GM23338 (cell line): ENCODE results near the gene SLC66A1. TPM values are rescaled to one million over a fixed set of nuclear protein-coding genes. Genes with fewer than 3 reads are reported as not detected.

Source experiments
- ATAC-seq: fragments of 200-7000 bp; cut with Tn5 transposase; 3 replicates; pipeline ENCODE4 v1.9.1; 2020
- DNase-seq: peaks from one replicate; pipeline ENCODE4 v3.0.0-alpha.2; 2015; ENCODE audit warnings: low spot score
- H2AFZ ChIP-seq: fragments of 200-600 bp; sonication (generic); 2 replicates; pipeline ENCODE4 v1.8.0; 2016; ENCODE audit warnings: antibody characterized with exemption, mild to moderate bottlenecking, moderate library complexity
- H3F3A ChIP-seq: fragments of 200-600 bp; sonication (generic); replicated peaks from 2 replicates; pipeline ENCODE4 v1.8.0; 2017; ENCODE audit warnings: antibody characterized with exemption, mixed run types, low read depth
- H3K27ac ChIP-seq: fragments of 200-600 bp; sonication (generic); 2 replicates; pipeline ENCODE4 v1.6.1; 2016; ENCODE audit warnings: low read depth
- H3K27me3 ChIP-seq: fragments of 200-600 bp; sonication (generic); 2 replicates; pipeline ENCODE4 v1.8.0; 2016; ENCODE audit warnings: mild to moderate bottlenecking, mixed run types, moderate library complexity; ENCODE audit not compliant: insufficient read depth
- H3K36me3 ChIP-seq: fragments of 200-600 bp; sonication (generic); 2 replicates; pipeline ENCODE4 v1.8.0; 2016; ENCODE audit warnings: mild to moderate bottlenecking; ENCODE audit not compliant: insufficient read depth
- H3K4me1 ChIP-seq: fragments of 200-600 bp; sonication (generic); 2 replicates; pipeline ENCODE4 v1.8.0; 2016; ENCODE audit warnings: mild to moderate bottlenecking, moderate library complexity; ENCODE audit not compliant: insufficient read depth
- H3K4me2 ChIP-seq: fragments of 200-600 bp; sonication (generic); 2 replicates; pipeline ENCODE4 v1.7.1; 2017; ENCODE audit warnings: mixed run types
- H3K4me3 ChIP-seq: fragments of 200-600 bp; sonication (generic); 2 replicates; pipeline ENCODE4 v1.6.1; 2016; ENCODE audit warnings: mixed run types
- H3K79me2 ChIP-seq: fragments of 200-600 bp; sonication (generic); replicated peaks from 2 replicates; pipeline ENCODE4 v1.8.0; 2017; ENCODE audit warnings: mild to moderate bottlenecking; ENCODE audit not compliant: insufficient read depth
- H3K9me2 ChIP-seq: fragments of 200-600 bp; sonication (generic); 2 replicates; pipeline ENCODE4 v1.8.0; 2017; ENCODE audit not compliant: insufficient read depth
- H4K20me1 ChIP-seq: fragments of 200-600 bp; sonication (generic); replicated peaks from 2 replicates; pipeline ENCODE4 v1.8.0; 2017; ENCODE audit warnings: mild to moderate bottlenecking; ENCODE audit not compliant: insufficient read depth
- H3K27ac Mint-ChIP-seq: 2 replicates; pipeline ENCODE4 v1.8.0; 2020; ENCODE audit warnings: inconsistent platforms, mild to moderate bottlenecking, moderate library complexity, mixed read lengths
- H3K27me3 Mint-ChIP-seq: 3 replicates; pipeline ENCODE4 v1.8.0; 2022; ENCODE audit warnings: low read depth, mild to moderate bottlenecking, moderate library complexity, mixed read lengths, inconsistent platforms; ENCODE audit not compliant: insufficient read depth, poor library complexity
- H3K36me3 Mint-ChIP-seq: 3 replicates; pipeline ENCODE4 v1.8.0; 2021; ENCODE audit warnings: low read depth, mild to moderate bottlenecking, inconsistent platforms, moderate library complexity, mixed read lengths
- H3K4me1 Mint-ChIP-seq: 3 replicates; pipeline ENCODE4 v1.8.0; 2020; ENCODE audit warnings: mild to moderate bottlenecking, inconsistent platforms, mixed read lengths
- H3K4me3 Mint-ChIP-seq: 3 replicates; pipeline ENCODE4 v1.8.0; 2021; ENCODE audit warnings: moderate library complexity, mild to moderate bottlenecking, inconsistent platforms, mixed read lengths
- H3K9me3 Mint-ChIP-seq: 3 replicates; pipeline ENCODE4 v1.8.0; 2020; ENCODE audit warnings: moderate library complexity, mild to moderate bottlenecking, inconsistent platforms, mixed read lengths
- ETS1 ChIP-seq: IDR thresholded peaks from 2 replicates; pipeline ENCODE4 v1.6.1; 2016; ENCODE audit warnings: antibody characterized with exemption
- JUNB ChIP-seq: IDR thresholded peaks from one replicate; pipeline ENCODE4 v1.6.1; 2016; ENCODE audit warnings: antibody characterized with exemption; ENCODE audit not compliant: unreplicated experiment
- NANOG ChIP-seq: IDR thresholded peaks from 2 replicates; pipeline ENCODE4 v1.6.1; 2016; ENCODE audit warnings: antibody characterized with exemption, borderline replicate concordance
- STAT1 ChIP-seq: IDR thresholded peaks from one replicate; pipeline ENCODE4 v1.6.1; 2016; ENCODE audit warnings: antibody characterized with exemption; ENCODE audit not compliant: unreplicated experiment
- ZNF114 ChIP-seq: fragments of 250-450 bp; sonication (Bioruptor Pico); IDR thresholded peaks from 2 replicates; pipeline ENCODE4 v1.5.0; 2020; ENCODE audit warnings: mild to moderate bottlenecking, moderate library complexity
- ZNF331 ChIP-seq: fragments of 250-450 bp; sonication (Bioruptor Pico); IDR thresholded peaks from 2 replicates; pipeline ENCODE4 v1.5.0; 2020; ENCODE audit warnings: low read depth, mild to moderate bottlenecking, moderate library complexity
- ZNF462 ChIP-seq: fragments of 250-450 bp; sonication (Bioruptor Pico); IDR thresholded peaks from 2 replicates; pipeline ENCODE4 v1.5.0; 2020; ENCODE audit warnings: mild to moderate bottlenecking, moderate library complexity
- polyA plus RNA-seq: library from polyadenylated mRNA; unstranded; fragments of >200 nt; fragmentation: Nextera tagmentation; extraction: Ambion mirVana; gene quantifications from 2 replicates; pipeline ENCODE4 v1.2.1, GENCODE V29; 2016
- total RNA-seq: library from RNA; depleted of rRNA; stranded (reverse); fragments of >200 nt; shearing (Covaris generic); gene quantifications from 2 replicates; pipeline ENCODE4 v1.2.3, GENCODE V29; 2014

SLC66A1 gene
- total and polyA plus RNA-seq, 2 experiments from 2014 or later = 6.9 to 19.7 TPM

- no peaks in the 10 kb centered on the region for H3K9me3 Mint-ChIP-seq
- H2AFZ ChIP-seq = no peak overlapping the region
- no peak overlapping the region for H3K4me3 Mint-ChIP-seq
- ATAC-seq (no peak), DNase-seq (no peak)
- H3K4me3 ChIP-seq = no peak overlapping the region
- H3K27ac Mint-ChIP-seq = peak overlapping the region; percentile 44; the same call in 1 of the 2 replicates
- H3K27me3 ChIP-seq = no peaks in the 10 kb centered on the region
- no peak for TF ChIP-seq STAT1
- no peak for TF ChIP-seq ZNF331
- no peak for TF ChIP-seq NANOG
- no peak for TF ChIP-seq ETS1
- TF ChIP-seq ZNF114 = no peak
- no peak for TF ChIP-seq JUNB
- peaks cover 41% of the 10 kb centered on the region for H4K20me1 ChIP-seq
- 0 out of 2 replicates have a peak, but pooled peaks cover 3% of the 10 kb centered on the region for H3F3A ChIP-seq
- H3K4me2 ChIP-seq = no peak overlapping the region
- 0 out of 2 replicates have a peak overlapping the region, but pooled peaks have one; percentile 45 for H3K27ac ChIP-seq
- no peaks in the 10 kb centered on the region; the same call in 2 of the 3 replicates for H3K4me1 Mint-ChIP-seq
- H3K36me3 ChIP-seq = peaks cover 2% of the 10 kb centered on the region
- H3K4me1 ChIP-seq = no peaks in the 10 kb centered on the region
- no peaks in the 10 kb centered on the region for H3K9me2 ChIP-seq
- peaks cover 17% of the 10 kb centered on the region for H3K36me3 Mint-ChIP-seq
- peaks cover 26% of the 10 kb centered on the region for H3K79me2 ChIP-seq
- peaks cover 8% of the 10 kb centered on the region for H3K27me3 Mint-ChIP-seq
Observed at GRCh38 chr1:19372136-19372514, 60.0 kb downstream of the SLC66A1 start.

- H3K9me3 Mint-ChIP-seq = no peaks in the 10 kb centered on the region
- Histone ChIP-seq H3K79me2 (peaks cover 28% of the 10 kb centered on the region), H3K4me3 (no peak overlapping the region), H3K27me3 (no peaks in the 10 kb centered on the region), H2AFZ (no peak overlapping the region), H3K9me2 (no peaks in the 10 kb centered on the region), H3K36me3 (peaks cover 7% of the 10 kb centered on the region), H3F3A (0 out of 2 replicates have a peak, but pooled peaks cover 3% of the 10 kb centered on the region), H3K4me2 (no peak overlapping the region), H3K27ac (peak overlapping the region; percentile 45; the same call in 1 of the 2 replicates), H3K4me1 (no peaks in the 10 kb centered on the region), H4K20me1 (peaks cover 41% of the 10 kb centered on the region)
- peak overlapping the region; percentile 44; the same call in 1 of the 2 replicates for H3K27ac Mint-ChIP-seq
- no peak overlapping the region for H3K4me3 Mint-ChIP-seq
- TF ChIP-seq STAT1 (no peak), JUNB (no peak), ZNF462 (CRISPR knock-in tag) (no peak), NANOG (no peak)
- H3K36me3 Mint-ChIP-seq = peaks cover 19% of the 10 kb centered on the region
- peaks cover 8% of the 10 kb centered on the region for H3K27me3 Mint-ChIP-seq
- ATAC-seq (no peak), DNase-seq (no peak)
- no peaks in the 10 kb centered on the region; the same call in 2 of the 3 replicates for H3K4me1 Mint-ChIP-seq
Observed at GRCh38 chr1:19372602-19373001, 60.5 kb downstream of the SLC66A1 start.
